SK-N-SH treated with all-trans-retinoic acid at 6 μM for 48 hours (cell line): ENCODE results near the gene MAML2.

Source experiments
- ATAC-seq: fragments of 200-7000 bp; cut with Tn5 transposase; 3 replicates; pipeline ENCODE4 v1.9.1; 2020; ENCODE audit warnings: mild to moderate bottlenecking, moderate library complexity
- ARNTL ChIP-seq: fragments of 450-650 bp; formaldehyde crosslinking; IDR thresholded peaks from 2 replicates; pipeline ENCODE4 v1.5.0; 2020; ENCODE audit warnings: low read depth, mild to moderate bottlenecking, moderate library complexity, borderline replicate concordance
- CREB5 ChIP-seq: fragments of 250-450 bp; sonication (Bioruptor Pico); IDR thresholded peaks from 2 replicates; pipeline ENCODE4 v1.5.1; 2020; ENCODE audit warnings: low read depth, mild to moderate bottlenecking, moderate library complexity
- CSDC2 ChIP-seq: fragments of 250-450 bp; sonication (Bioruptor Pico); IDR thresholded peaks from 2 replicates; pipeline ENCODE4 v1.5.0; 2020; ENCODE audit warnings: mild to moderate bottlenecking, moderate library complexity
- CSRNP3 ChIP-seq: fragments of 250-450 bp; sonication (Bioruptor Pico); IDR thresholded peaks from 2 replicates; pipeline ENCODE4 v1.5.1; 2021; ENCODE audit warnings: mild to moderate bottlenecking, moderate library complexity
- ESRRG ChIP-seq: fragments of 250-450 bp; sonication (Bioruptor Pico); IDR thresholded peaks from 2 replicates; pipeline ENCODE4 v1.6.1; 2021; ENCODE audit warnings: mild to moderate bottlenecking
- GLIS3 ChIP-seq: fragments of 250-450 bp; sonication (Bioruptor Pico); IDR thresholded peaks from 2 replicates; pipeline ENCODE4 v1.5.0; 2020; ENCODE audit warnings: mild to moderate bottlenecking, moderate library complexity
- OSR1 ChIP-seq: fragments of 250-450 bp; sonication (Bioruptor Pico); IDR thresholded peaks from 2 replicates; pipeline ENCODE4 v1.8.0; 2022; ENCODE audit warnings: moderate library complexity, mild to moderate bottlenecking, inconsistent platforms
- PATZ1 ChIP-seq: fragments of 250-450 bp; sonication (Bioruptor Pico); IDR thresholded peaks from 2 replicates; pipeline ENCODE4 v1.8.0; 2020; ENCODE audit warnings: mild to moderate bottlenecking, moderate library complexity, borderline replicate concordance
- POU6F1 ChIP-seq: fragments of 250-450 bp; sonication (Bioruptor Pico); IDR thresholded peaks from 2 replicates; pipeline ENCODE4 v1.8.0; 2021; ENCODE audit warnings: low read depth, mild to moderate bottlenecking, moderate library complexity, borderline replicate concordance
- PPARA ChIP-seq: fragments of 250-450 bp; sonication (Bioruptor Pico); IDR thresholded peaks from 2 replicates; pipeline ENCODE4 v1.5.0; 2020; ENCODE audit warnings: mild to moderate bottlenecking, borderline replicate concordance
- RARB ChIP-seq: fragments of 250-450 bp; sonication (Bioruptor Pico); IDR thresholded peaks from 2 replicates; pipeline ENCODE4 v1.8.0; 2021; ENCODE audit warnings: mild to moderate bottlenecking, moderate library complexity
- SNAI2 ChIP-seq: fragments of 250-450 bp; sonication (Bioruptor Pico); IDR thresholded peaks from 2 replicates; pipeline ENCODE4 v1.5.0; 2020; ENCODE audit warnings: mild to moderate bottlenecking, moderate library complexity
- TCF4 ChIP-seq: fragments of 250-450 bp; sonication (Bioruptor Pico); IDR thresholded peaks from 2 replicates; pipeline ENCODE4 v1.8.0; 2021; ENCODE audit warnings: mild to moderate bottlenecking, moderate library complexity, borderline replicate concordance
- TSHZ2 ChIP-seq: fragments of 250-450 bp; sonication (Bioruptor Pico); IDR thresholded peaks from 2 replicates; pipeline ENCODE4 v1.5.0; 2020; ENCODE audit warnings: mild to moderate bottlenecking, moderate library complexity
- ZC3H10 ChIP-seq: fragments of 250-450 bp; sonication (Bioruptor Pico); IDR thresholded peaks from 2 replicates; pipeline ENCODE4 v1.5.1; 2021; ENCODE audit warnings: mild to moderate bottlenecking, moderate library complexity
- ZFP3 ChIP-seq: fragments of 250-450 bp; sonication (Bioruptor Pico); IDR thresholded peaks from 2 replicates; pipeline ENCODE4 v1.5.0; 2020; ENCODE audit warnings: mild to moderate bottlenecking, moderate library complexity
- ZNF565 ChIP-seq: fragments of 450-650 bp; formaldehyde crosslinking; conservative IDR thresholded peaks from 2 replicates; pipeline ENCODE4 v1.5.0; 2020; ENCODE audit warnings: low read depth, mild to moderate bottlenecking, moderate library complexity
- ZNF70 ChIP-seq: fragments of 450-650 bp; formaldehyde crosslinking; IDR thresholded peaks from 2 replicates; pipeline ENCODE4 v1.5.0; 2020; ENCODE audit warnings: mild to moderate bottlenecking, moderate library complexity
- ZNF8 ChIP-seq: fragments of 450-650 bp; formaldehyde crosslinking; IDR thresholded peaks from 2 replicates; pipeline ENCODE4 v1.5.0; 2020; ENCODE audit warnings: mild to moderate bottlenecking, moderate library complexity

MAML2 gene

GRCh38 chr11:95989780-95990179 lies 353.2 kb downstream of the MAML2 start:
- no peak for ATAC-seq
- TF ChIP-seq ZFP3 (CRISPR knock-in tag) (no peak), PPARA (no peak), CREB5 (CRISPR knock-in tag) (no peak), PATZ1 (no peak), ARNTL (CRISPR knock-in tag) (no peak), SNAI2 (CRISPR knock-in tag) (no peak), TCF4 (CRISPR knock-in tag) (no peak), OSR1 (CRISPR knock-in tag) (no peak), CSRNP3 (CRISPR knock-in tag) (no peak)

GRCh38 chr11:95989076-95989605 lies 353.9 kb downstream of the MAML2 start:
- no peak for ATAC-seq
- TF ChIP-seq CSRNP3 (CRISPR knock-in tag) (no peak), ARNTL (CRISPR knock-in tag) (no peak), ZC3H10 (CRISPR knock-in tag) (no peak), ZNF565 (CRISPR knock-in tag) (no peak), ZFP3 (CRISPR knock-in tag) (no peak), RARB (CRISPR knock-in tag) (no peak), SNAI2 (CRISPR knock-in tag) (no peak), GLIS3 (CRISPR knock-in tag) (no peak)

GRCh38 chr11:95985174-95985808 lies 357.7 kb downstream of the MAML2 start:
- ATAC-seq, result no peak

More at GRCh38 chr11:95985174-95985808, 357.7 kb downstream of the MAML2 start:
- TF ChIP-seq CSDC2 (CRISPR knock-in tag), result no peak
- no peak for TF ChIP-seq ZNF8 (CRISPR knock-in tag)
- TF ChIP-seq ZNF70 (CRISPR knock-in tag), result no peak
- TF ChIP-seq OSR1 (CRISPR knock-in tag), result no peak
- TF ChIP-seq RARB (CRISPR knock-in tag), result no peak
- no peak for TF ChIP-seq PATZ1
- no peak for TF ChIP-seq POU6F1 (CRISPR knock-in tag)
- TF ChIP-seq SNAI2 (CRISPR knock-in tag), result no peak
- TF ChIP-seq TCF4 (CRISPR knock-in tag), result no peak
- no peak for TF ChIP-seq ZFP3 (CRISPR knock-in tag)
- TF ChIP-seq TSHZ2 (CRISPR knock-in tag), result no peak
- no peak for TF ChIP-seq ESRRG
- TF ChIP-seq PPARA, result no peak
- TF ChIP-seq ZC3H10 (CRISPR knock-in tag), result no peak
- TF ChIP-seq GLIS3 (CRISPR knock-in tag), result no peak
